Psoas muscle (tissue), 8 donors: ENCODE results near the gene TMEM207. TPM values are rescaled to one million over a fixed set of nuclear protein-coding genes. Genes with fewer than 3 reads are reported as not detected.

ENCODE experiments used
- ATAC-seq, 4 donors: fragments of 200-7000 bp; cut with Tn5 transposase; one replicate each; pipeline ENCODE4 v1.9.1; 2020; ENCODE audit warnings: moderate library complexity in 3 of 4, mild to moderate bottlenecking in 2 of 4
- DNase-seq, 2 donors: peaks; one replicate each; pipeline ENCODE4 v3.0.0-alpha.2; 2020
- H3K27ac ChIP-seq: fragments of 200-600 bp; one replicate; pipeline ENCODE4 v1.8.0; 2022
- H3K27me3 ChIP-seq, 3 donors: fragments of 200-600 bp in 1 of 3; one replicate each; pipeline versions ENCODE4 v1.6.1 to v1.8.0; 2013 to 2022; ENCODE audit warnings: low read length in 2 of 3, mild to moderate bottlenecking in 2 of 3, moderate library complexity in 1 of 3; ENCODE audit not compliant: insufficient read depth in 3 of 3
- H3K36me3 ChIP-seq, 2 donors: fragments of 200-600 bp in 1 of 2; one replicate each; pipeline versions ENCODE4 v1.6.1 to v1.8.0; 2013 to 2022; ENCODE audit warnings: low read depth in 1 of 2, mild to moderate bottlenecking in 1 of 2, moderate library complexity in 1 of 2; ENCODE audit not compliant: insufficient read depth in 1 of 2
- H3K4me1 ChIP-seq: fragments of 200-600 bp; one replicate; pipeline ENCODE4 v1.8.0; 2022
- H3K4me3 ChIP-seq: fragments of 200-600 bp; one replicate; pipeline ENCODE4 v1.8.0; 2022; ENCODE audit warnings: mild to moderate bottlenecking
- H3K9me3 ChIP-seq: fragments of 200-600 bp; one replicate; pipeline ENCODE4 v1.8.0; 2022
- WGBS, 3 donors: extraction: QIAGEN DNeasy Blood & Tissue Kit; methylation state at CpG; one replicate each; pipeline versions ENCODE4 v1.1.6 to v1.1.7; 2013; 5-methylcytosine and 5-hydroxymethylcytosine counted together
- intact Hi-C, 2 donors: fragments of 100-400 bp; cut with DNase I; formaldehyde crosslinking; loops; one replicate each; pipeline versions ENCODE4 v1.11.0 to v1.14.2; 2022
- polyA plus RNA-seq, 3 donors: library from polyadenylated mRNA; stranded (reverse); fragments of 200-250 nt; gene quantifications; one replicate each; pipeline ENCODE4 v1.2.3, GENCODE V29; 2013
- total RNA-seq, 4 donors: library from RNA; stranded (reverse); fragmentation: NEBNext Ultra II Directional in 2 of 4; extraction: Animal tissue kit (Norgen Biotek cat#: 25700) in 2 of 4; gene quantifications; one replicate each; pipeline versions ENCODE4 v1.2.1 to v1.2.4, GENCODE V29; 2021 to 2023
- TF ChIP-seq, protein P1 (sequence below): fragments of 200-600 bp; IDR thresholded peaks from one replicate; pipeline ENCODE4 v1.8.0; 2022; ENCODE audit warnings: antibody characterized with exemption
- donor health status: healthy with polysubstance abuse.
- donor health status: DM: no; HTN: no; CAD: no; lungs with moderate emphysema.
- donor health status: Bipolar disorder and iron deficiency.
- donor health status: healthy.
- donor health status: DM: yes; HTN: yes; CAD: no.
- donor health status: DM: no; HTN: no; CAD: no.
- donor health status: DM: no; HTN: no; CAD: no.
- donor health status: DM: yes; HTN: yes; CAD: no.

Gene TMEM207
- total and polyA plus RNA-seq, 7 donors = not detected

DNA sequence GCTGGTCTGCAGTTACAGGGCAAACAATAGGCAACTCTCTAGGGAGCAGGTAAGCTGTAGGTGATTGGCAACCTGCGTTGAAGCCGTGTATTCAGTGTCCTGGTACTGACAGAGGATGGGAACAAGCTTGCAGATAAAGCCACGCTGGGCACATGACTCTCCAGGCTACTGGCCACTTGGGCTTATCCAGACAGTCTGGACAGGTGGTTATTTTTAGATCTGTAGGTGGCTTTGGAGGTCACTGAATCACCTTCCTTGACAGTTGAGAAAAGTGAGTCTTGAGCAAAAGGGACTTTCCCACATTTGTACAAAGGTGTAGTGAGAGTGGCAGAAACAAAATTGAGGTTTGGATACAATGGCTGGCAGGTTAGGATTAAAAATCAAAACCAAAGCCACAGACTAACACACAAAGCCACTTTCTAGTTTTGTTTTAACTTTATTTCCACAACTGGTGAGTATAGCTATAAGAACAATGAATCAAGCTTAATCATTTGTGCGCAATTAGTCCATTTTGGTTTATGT, 41.9 kb upstream of the TMEM207 start:
- TF ChIP-seq, protein P1, sequence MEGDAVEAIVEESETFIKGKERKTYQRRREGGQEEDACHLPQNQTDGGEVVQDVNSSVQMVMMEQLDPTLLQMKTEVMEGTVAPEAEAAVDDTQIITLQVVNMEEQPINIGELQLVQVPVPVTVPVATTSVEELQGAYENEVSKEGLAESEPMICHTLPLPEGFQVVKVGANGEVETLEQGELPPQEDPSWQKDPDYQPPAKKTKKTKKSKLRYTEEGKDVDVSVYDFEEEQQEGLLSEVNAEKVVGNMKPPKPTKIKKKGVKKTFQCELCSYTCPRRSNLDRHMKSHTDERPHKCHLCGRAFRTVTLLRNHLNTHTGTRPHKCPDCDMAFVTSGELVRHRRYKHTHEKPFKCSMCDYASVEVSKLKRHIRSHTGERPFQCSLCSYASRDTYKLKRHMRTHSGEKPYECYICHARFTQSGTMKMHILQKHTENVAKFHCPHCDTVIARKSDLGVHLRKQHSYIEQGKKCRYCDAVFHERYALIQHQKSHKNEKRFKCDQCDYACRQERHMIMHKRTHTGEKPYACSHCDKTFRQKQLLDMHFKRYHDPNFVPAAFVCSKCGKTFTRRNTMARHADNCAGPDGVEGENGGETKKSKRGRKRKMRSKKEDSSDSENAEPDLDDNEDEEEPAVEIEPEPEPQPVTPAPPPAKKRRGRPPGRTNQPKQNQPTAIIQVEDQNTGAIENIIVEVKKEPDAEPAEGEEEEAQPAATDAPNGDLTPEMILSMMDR = no peak
- 53 to 75% (median 68%) methylated on average over 4 of the region's 4 CpGs for WGBS, 3 donors
- Histone ChIP-seq H3K9me3 (no peaks in the 10 kb centered on the region), H3K27me3 (peaks cover 0 to 7% (median 0%) of the 10 kb centered on the region in 3 donors), H3K27ac (peak overlapping the region; percentile 44), H3K4me1 (peaks cover 7% of the 10 kb centered on the region), H3K36me3 (no peaks in the 10 kb centered on the region), H3K4me3 (no peak overlapping the region)
- intact Hi-C loops = no loop called here
- peak; percentile 88 to 93 (median 91) for ATAC-seq
- DNase-seq = peak in 1 of 2 donors; percentile 54

DNA sequence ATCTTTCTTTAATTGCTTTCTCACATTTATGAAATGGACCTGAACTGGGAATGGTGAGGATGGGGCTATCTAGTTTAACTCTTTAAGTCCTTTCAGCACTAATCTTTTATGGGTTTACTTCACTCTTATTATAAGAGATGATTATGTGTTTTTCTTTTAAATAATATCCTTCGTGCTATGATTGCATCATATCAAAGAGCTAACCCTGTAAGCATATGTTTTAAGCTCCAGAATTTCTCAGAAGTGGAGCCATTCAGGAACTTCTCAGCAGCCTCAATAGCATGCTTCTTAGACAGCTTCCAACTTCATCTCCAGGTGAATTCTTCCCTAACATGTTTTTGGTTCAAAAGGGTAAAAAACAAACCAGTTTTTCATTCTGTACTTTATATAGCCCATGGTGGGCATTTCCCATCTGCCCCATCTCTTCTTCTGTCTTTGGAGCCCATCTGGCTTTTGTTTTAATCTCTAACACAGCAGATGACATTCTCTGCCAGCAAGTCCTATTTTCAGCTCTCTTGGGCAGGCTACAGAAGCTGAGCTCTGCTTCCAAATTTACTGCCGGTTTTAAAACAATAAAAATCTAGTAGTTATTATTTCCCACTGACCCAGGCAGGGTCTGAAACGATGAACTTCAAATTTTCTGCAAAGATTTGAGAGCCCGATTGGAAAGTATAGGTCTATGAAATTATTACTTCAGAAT, 37.4 kb upstream of the TMEM207 start:
- WGBS, 3 donors = 51 to 60% (median 53%) methylated on average over 4 of the region's 4 CpGs
- DNase-seq (no peak), ATAC-seq (no peak)
- no peak overlapping the region for H3K4me3 ChIP-seq
- H3K27me3 ChIP-seq = peaks cover 0 to 10% (median 0%) of the 10 kb centered on the region in 3 donors
- peak overlapping the region; percentile 54 for H3K27ac ChIP-seq
- peaks cover 7% of the 10 kb centered on the region for H3K4me1 ChIP-seq
- intact Hi-C loops = no loop called here
- TF ChIP-seq, protein P1 = no peak
- H3K36me3 ChIP-seq = no peaks in the 10 kb centered on the region
- no peaks in the 10 kb centered on the region for H3K9me3 ChIP-seq

DNA sequence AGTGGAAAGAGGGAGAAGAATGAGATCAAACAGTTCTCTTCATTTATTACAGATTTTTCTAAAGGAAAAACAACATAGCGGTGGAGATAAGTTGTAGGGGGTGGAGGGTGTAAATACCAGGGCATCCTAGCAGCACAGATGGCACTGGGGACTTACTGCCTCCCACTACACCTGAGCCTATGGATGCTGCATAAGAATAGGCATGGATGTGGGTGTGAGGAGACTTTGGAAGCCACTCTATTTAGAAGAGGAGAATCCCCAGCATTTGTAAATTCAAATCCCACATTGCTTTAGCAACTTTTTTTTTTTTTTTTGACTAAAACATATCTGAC, 36.8 kb upstream of the TMEM207 start:
- peaks cover 3% of the 10 kb centered on the region for H3K4me1 ChIP-seq
- intact Hi-C loops = no loop called here
- no peaks in the 10 kb centered on the region for H3K9me3 ChIP-seq
- no peak for DNase-seq
- no peak for ATAC-seq
- 25 to 33% (median 28%) methylated on average over 1 of the region's 1 CpG for WGBS, 3 donors
- H3K27me3 ChIP-seq = peaks cover 0 to 10% (median 0%) of the 10 kb centered on the region in 3 donors
- TF ChIP-seq, protein P1 = no peak
- no peak overlapping the region for H3K4me3 ChIP-seq
- H3K36me3 ChIP-seq = no peaks in the 10 kb centered on the region
- H3K27ac ChIP-seq = no peak overlapping the region

DNA sequence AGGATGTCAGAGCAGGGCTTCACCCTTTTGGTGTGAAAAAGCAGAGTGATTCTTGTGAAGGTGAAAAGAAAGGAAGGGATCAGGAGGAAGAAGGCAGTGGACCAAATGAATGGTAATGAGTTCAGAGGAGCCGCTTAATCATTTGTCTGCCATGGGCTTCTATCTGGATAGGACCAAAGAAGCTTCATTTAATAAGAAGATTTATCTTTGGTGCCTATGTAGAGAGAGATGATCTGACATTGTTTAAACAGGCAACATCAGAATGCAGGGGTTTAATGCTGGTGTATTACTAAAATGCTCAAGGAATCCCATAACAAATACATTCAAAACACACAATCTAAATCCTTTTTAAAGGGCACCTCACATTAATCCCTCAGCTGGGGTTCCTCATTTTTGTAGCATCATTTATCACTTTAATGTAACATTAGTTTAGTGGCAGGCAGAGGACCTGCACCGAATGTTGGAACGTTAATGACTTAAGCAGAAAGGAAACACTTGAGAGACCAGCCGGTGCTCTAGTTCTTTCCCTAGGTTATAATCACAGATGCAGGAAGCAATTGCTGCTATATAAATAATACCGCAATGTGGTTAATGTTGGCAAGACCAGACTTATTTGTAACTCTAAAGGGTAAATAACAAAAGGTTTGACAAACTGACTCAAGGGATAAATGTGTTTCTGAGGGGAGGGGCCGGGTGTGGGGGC, 36.3 kb upstream of the TMEM207 start:
- TF ChIP-seq, protein P1 = no peak
- no peak overlapping the region for H3K27ac ChIP-seq

More for the DNA sequence above, 36.3 kb upstream of the TMEM207 start:
- intact Hi-C loops = no loop called here
- Histone ChIP-seq H3K36me3 (no peaks in the 10 kb centered on the region), H3K27me3 (peaks cover 0 to 10% (median 0%) of the 10 kb centered on the region in 3 donors), H3K9me3 (no peaks in the 10 kb centered on the region), H3K4me1 (peaks cover 3% of the 10 kb centered on the region), H3K4me3 (no peak overlapping the region)
- ATAC-seq (no peak), DNase-seq (no peak)
- WGBS, 3 donors = 29 to 39% (median 37%) methylated on average over 6 of the region's 6 CpGs
